Mononuclear cell (primary cell): ENCODE results near the gene CES1. TPM values are rescaled to one million over a fixed set of nuclear protein-coding genes. Genes with fewer than 3 reads are reported as not detected.

Experiments used
- total RNA-seq: library from RNA; depleted of rRNA; stranded (reverse); fragments of >200 nt; gene quantifications from one replicate; pipeline ENCODE4 v1.2.3, GENCODE V29; 2012

CES1 gene
- total RNA-seq, 1 donor: 27.1 TPM

Other genes starting within 250 kb of the CES1 start
- gene SLC6A2, start 177.1 kb downstream of the CES1 start, total RNA-seq: not detected
- not detected for gene CES5A, start 42.3 kb upstream of the CES1 start, total RNA-seq